Immature natural killer cell (primary cell): ENCODE measurements around the gene CACNA1B. TPM values are rescaled to one million over a fixed set of nuclear protein-coding genes. Genes with fewer than 3 reads are reported as not detected.
A peak's percentile ranks its signal among the peaks of the same experiment; 100 is the strongest.
"Not testable (repeated sequence)": the region's sequence is repeated elsewhere in the genome, so short reads cannot be mapped to it uniquely, and the experiment has no call there.

Experiments
- DNase-seq, 3 donors: peaks; one replicate each; pipeline ENCODE4 v3.0.0; 2022; ENCODE audit warnings: mixed read lengths in 1 of 3
- H3K27ac Mint-ChIP-seq, 6 donors: one replicate each; pipeline ENCODE4 v1.8.0; 2020; ENCODE audit warnings: mixed read lengths in 6 of 6, mild to moderate bottlenecking in 5 of 6, inconsistent platforms in 4 of 6, moderate library complexity in 3 of 6
- H3K27me3 Mint-ChIP-seq, 3 donors: one replicate each; pipeline ENCODE4 v1.8.0; 2020 to 2021; ENCODE audit warnings: low read depth in 3 of 3, mild to moderate bottlenecking in 3 of 3, mixed read lengths in 3 of 3, moderate library complexity in 3 of 3, inconsistent platforms in 1 of 3
- H3K36me3 Mint-ChIP-seq, 3 donors: one replicate each; pipeline ENCODE4 v1.8.0; 2020; ENCODE audit warnings: mixed read lengths in 3 of 3, inconsistent platforms in 2 of 3, mild to moderate bottlenecking in 2 of 3
- H3K4me1 Mint-ChIP-seq, 2 donors: one replicate each; pipeline ENCODE4 v1.8.0; 2020; ENCODE audit warnings: inconsistent platforms in 2 of 2, mild to moderate bottlenecking in 2 of 2, mixed read lengths in 2 of 2, moderate library complexity in 1 of 2
- H3K4me3 Mint-ChIP-seq, 5 donors: one replicate each; pipeline ENCODE4 v1.8.0; 2020; ENCODE audit warnings: mild to moderate bottlenecking in 5 of 5, mixed read lengths in 5 of 5, inconsistent platforms in 3 of 5, moderate library complexity in 3 of 5
- H3K9me3 Mint-ChIP-seq, 6 donors: one replicate each; pipeline ENCODE4 v1.8.0; 2020; ENCODE audit warnings: mild to moderate bottlenecking in 6 of 6, mixed read lengths in 6 of 6, inconsistent platforms in 4 of 6, moderate library complexity in 3 of 6
- polyA plus RNA-seq, 3 donors: library from polyadenylated mRNA; unstranded; fragments of 300-500 nt; fragmentation: Illumina TruSeq; gene quantifications; one replicate each; pipeline ENCODE4 v1.2.3, GENCODE V29; 2021

Gene CACNA1B
- not detected for polyA plus RNA-seq

DNA sequence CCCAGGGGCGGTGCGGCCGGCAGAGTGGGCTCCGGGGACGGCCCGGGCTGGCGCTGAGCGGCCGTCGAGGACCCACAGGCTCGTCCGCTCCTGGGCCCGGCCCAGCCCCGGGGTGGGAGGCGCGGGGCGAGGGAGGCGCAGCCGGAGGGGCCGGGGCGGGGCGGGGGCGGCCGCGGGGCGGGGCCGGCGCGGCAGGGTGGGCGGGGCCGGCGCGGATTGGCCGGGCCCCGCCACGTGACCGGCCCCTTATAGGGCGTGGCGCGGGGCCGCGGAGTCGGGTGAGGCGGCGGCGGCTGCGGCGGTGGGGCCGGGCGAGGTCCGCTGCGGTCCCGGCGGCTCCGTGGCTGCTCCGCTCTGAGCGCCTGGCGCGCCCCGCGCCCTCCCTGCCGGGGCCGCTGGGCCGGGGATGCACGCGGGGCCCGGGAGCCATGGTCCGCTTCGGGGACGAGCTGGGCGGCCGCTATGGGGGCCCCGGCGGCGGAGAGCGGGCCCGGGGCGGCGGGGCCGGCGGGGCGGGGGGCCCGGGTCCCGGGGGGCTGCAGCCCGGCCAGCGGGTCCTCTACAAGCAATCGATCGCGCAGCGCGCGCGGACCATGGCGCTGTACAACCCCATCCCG lies at the start of gene CACNA1B:
Gene CACNA1B (plus strand): TSS at position 277 of the 617 bp plus-strand sequence. CDS start 152 bp downstream, at position 429.
- peak within 1 kb of the TSS in 3 of 5 donors; percentile 52 to 68 (median 62) for H3K4me3 Mint-ChIP-seq
- H3K27ac Mint-ChIP-seq, H3K36me3 Mint-ChIP-seq, DNase-seq, H3K4me1 Mint-ChIP-seq: not testable (repeated sequence)
- H3K9me3 Mint-ChIP-seq: peaks cover 0 to 11% (median 0%) of the 10 kb centered on the region in 6 donors
- peaks cover 2 to 21% (median 6%) of the 10 kb centered on the region in 3 donors for H3K27me3 Mint-ChIP-seq

- Mint-ChIP-seq H3K4me1 (peaks cover 7 to 50% of the 10 kb centered on the region in 2 donors), H3K27ac (no peak overlapping the region), H3K4me3 (no peak overlapping the region), H3K36me3 (peaks cover 17 to 40% (median 19%) of the 10 kb centered on the region in 3 donors), H3K27me3 (peaks cover 2 to 8% (median 7%) of the 10 kb centered on the region in 3 donors), H3K9me3 (no peaks in the 10 kb centered on the region)
- DNase-seq: no peak
These were observed 49.6 kb upstream of the CACNA1B start for GRCh38 chr9:137827908-137828526.

DNA sequence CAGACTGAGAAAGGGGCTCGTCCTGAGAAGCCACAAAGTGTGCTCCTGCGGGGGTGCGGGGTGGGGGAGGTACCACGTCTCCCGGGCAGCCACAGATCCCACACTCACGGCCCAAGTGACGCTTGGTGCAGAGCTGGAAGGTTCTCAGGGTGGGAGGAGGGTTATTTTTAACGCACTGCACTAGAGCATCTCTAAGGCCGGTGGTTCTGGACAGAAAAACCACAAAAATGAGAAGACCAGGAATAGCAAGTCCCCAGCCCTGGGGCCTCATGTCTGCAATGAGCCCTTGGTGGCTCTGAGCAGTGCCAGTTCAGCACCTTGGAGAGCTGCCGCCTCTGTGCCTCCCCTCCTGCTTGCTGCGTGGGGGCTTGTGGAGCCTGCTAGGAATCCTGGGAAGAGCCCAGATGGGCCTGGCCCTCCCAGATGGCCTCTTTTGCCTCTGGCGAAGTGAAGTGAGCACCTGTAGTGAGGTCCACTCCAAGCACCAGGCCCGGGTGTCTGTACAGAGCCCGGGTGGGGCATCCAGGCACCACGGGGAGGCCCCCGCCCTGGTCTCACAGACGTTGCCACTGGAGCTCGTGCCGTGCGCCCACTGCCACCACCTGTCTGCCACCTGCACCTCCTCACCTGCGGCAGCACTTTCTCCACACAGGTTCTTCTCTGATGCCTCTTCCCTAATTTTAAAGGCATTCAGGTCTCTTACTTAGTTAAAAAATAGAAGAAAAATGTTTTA lies 48.9 kb upstream of the CACNA1B start:
- H3K4me3 Mint-ChIP-seq: no peak overlapping the region
- H3K9me3 Mint-ChIP-seq: no peaks in the 10 kb centered on the region
- peak in 1 of 3 donors; percentile 7 for DNase-seq
- peaks cover 2 to 8% (median 7%) of the 10 kb centered on the region in 3 donors for H3K27me3 Mint-ChIP-seq
- H3K4me1 Mint-ChIP-seq: peaks cover 7 to 48% of the 10 kb centered on the region in 2 donors
- H3K36me3 Mint-ChIP-seq: peaks cover 16 to 39% (median 18%) of the 10 kb centered on the region in 3 donors
- H3K27ac Mint-ChIP-seq: no peak overlapping the region

- no peak for DNase-seq
- peaks cover 8 to 32% (median 11%) of the 10 kb centered on the region in 3 donors for H3K36me3 Mint-ChIP-seq
- peaks cover 2 to 7% (median 7%) of the 10 kb centered on the region in 3 donors for H3K27me3 Mint-ChIP-seq
- no peak overlapping the region for H3K27ac Mint-ChIP-seq
- H3K4me1 Mint-ChIP-seq: peaks cover 7 to 41% of the 10 kb centered on the region in 2 donors
- H3K9me3 Mint-ChIP-seq: no peaks in the 10 kb centered on the region
- no peak overlapping the region for H3K4me3 Mint-ChIP-seq
These were observed 48.2 kb upstream of the CACNA1B start for GRCh38 chr9:137829260-137829996.

DNA sequence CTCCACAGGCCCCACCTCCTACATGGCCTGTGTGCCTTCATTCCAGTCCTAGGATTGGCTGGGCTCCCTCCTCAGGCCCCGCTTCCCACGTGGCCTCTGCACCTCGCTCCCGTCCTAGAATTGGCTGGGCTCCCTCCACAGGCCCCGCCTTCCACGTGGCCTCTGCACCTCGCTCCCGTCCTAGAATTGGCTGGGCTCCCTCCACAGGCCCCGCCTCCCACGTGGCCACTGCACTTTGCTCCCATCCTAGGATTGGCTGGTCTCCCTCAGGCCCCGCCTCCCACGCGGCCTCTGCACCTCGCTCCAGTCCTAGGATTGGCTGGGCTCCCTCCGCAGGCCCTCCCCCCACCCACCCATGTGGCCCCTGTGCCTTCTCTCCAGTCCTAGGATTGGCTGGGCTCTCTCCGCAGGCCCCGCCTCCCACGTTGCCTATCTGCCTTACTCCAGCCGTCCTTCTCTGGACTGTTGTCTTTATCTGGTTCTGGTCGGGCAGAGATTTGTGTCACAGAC lies 45.3 kb upstream of the CACNA1B start:
- Mint-ChIP-seq H3K4me1 (peaks cover 6 to 22% of the 10 kb centered on the region in 2 donors), H3K27me3 (peaks cover 0 to 2% (median 2%) of the 10 kb centered on the region in 3 donors), H3K4me3 (no peak overlapping the region), H3K9me3 (no peaks in the 10 kb centered on the region), H3K27ac (no peak overlapping the region), H3K36me3 (peaks cover 3 to 16% (median 4%) of the 10 kb centered on the region in 3 donors)
- no peak for DNase-seq

DNA sequence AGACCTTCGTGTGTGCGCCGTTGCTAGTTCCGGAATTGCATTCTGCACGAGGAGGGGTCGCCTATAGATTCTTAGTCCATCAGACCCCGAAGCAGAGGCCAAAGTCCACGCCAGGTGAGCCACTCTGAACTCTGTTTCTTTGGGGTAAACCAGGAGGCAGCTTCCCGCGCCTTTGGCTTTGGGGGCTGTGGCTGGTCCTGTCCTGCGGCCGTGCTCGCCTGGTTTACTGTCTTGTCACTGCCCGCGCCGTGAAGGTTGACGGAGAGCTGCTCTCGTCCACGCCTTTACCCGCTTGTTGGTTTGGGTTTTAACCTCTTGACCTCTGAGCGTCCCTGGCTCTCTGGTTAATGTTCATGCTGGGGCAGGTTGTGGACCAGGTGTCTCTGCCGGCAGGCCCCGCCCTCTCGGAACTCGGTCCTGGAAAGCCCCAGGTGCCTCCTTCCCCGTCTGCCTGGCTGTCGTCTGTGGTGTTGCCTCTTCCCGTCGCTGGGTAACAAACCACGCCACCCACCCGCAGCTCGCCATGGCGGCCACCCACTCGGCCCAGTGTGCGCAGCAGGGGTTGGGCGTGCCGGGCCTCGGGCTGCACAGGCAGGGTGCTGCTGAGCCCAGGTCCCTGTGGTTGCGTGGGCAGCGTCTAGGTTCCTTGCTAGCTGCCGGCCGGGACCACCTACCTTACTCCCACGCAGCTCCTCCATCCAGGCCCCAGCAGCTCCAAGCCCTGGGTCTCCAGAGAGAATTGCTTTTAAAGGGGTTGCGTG lies 44.6 kb upstream of the CACNA1B start:
- DNase-seq: no peak
- H3K9me3 Mint-ChIP-seq: no peaks in the 10 kb centered on the region
- H3K27ac Mint-ChIP-seq: no peak overlapping the region
- peaks cover 6 to 22% of the 10 kb centered on the region in 2 donors for H3K4me1 Mint-ChIP-seq
- H3K36me3 Mint-ChIP-seq: peaks cover 3 to 15% (median 4%) of the 10 kb centered on the region in 3 donors
- peaks cover 0 to 2% (median 2%) of the 10 kb centered on the region in 3 donors for H3K27me3 Mint-ChIP-seq
- no peak overlapping the region for H3K4me3 Mint-ChIP-seq

DNA sequence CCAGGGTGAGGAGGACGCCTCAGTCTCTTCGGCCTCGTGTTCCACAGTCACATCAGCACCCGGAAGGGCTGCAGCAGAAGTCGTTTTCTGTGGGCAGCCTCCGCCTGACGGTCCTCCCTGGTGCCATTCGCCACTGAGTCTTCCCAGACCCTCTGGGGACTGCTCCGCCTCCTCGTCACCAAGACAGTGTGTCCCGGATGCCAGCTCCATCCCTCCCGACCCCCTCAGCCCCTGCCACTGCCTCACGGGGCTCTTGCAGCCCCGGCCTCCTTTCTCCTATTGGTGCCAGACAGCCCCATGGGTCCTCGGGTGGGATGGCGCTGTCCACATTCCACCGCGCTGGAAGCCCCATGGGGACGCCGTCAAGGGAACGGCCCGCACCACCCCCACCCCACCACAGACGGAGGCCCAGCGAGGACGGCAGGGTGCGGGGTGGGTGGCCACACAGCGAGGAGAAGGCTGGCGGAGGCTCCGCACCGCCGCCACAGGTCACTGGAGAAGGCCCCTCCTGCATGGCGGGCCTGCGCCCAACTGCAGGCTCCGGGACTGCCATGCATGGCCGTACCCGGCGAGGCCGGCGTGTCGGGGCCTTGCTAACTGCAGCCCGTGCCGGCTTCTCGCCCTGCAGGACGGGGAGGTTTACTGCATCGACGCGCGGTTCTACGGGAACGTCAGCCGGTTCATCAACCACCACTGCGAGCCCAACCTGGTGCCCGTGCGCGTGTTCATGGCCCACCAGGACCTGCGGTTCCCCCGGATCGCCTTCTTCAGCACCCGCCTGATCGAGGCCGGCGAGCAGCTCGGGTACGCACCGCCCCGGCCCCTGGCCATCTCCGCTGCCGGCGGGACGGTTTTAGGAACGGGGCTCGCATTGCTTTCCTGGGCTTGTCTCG lies 43.6 kb upstream of the CACNA1B start:
- peaks cover 6 to 22% of the 10 kb centered on the region in 2 donors for H3K4me1 Mint-ChIP-seq
- H3K36me3 Mint-ChIP-seq: peaks cover 9 to 20% (median 9%) of the 10 kb centered on the region in 3 donors
- H3K27ac Mint-ChIP-seq: no peak overlapping the region
- H3K9me3 Mint-ChIP-seq: no peaks in the 10 kb centered on the region
- no peak overlapping the region for H3K4me3 Mint-ChIP-seq
- DNase-seq: no peak
- H3K27me3 Mint-ChIP-seq: peaks cover 0 to 2% (median 2%) of the 10 kb centered on the region in 3 donors

DNA sequence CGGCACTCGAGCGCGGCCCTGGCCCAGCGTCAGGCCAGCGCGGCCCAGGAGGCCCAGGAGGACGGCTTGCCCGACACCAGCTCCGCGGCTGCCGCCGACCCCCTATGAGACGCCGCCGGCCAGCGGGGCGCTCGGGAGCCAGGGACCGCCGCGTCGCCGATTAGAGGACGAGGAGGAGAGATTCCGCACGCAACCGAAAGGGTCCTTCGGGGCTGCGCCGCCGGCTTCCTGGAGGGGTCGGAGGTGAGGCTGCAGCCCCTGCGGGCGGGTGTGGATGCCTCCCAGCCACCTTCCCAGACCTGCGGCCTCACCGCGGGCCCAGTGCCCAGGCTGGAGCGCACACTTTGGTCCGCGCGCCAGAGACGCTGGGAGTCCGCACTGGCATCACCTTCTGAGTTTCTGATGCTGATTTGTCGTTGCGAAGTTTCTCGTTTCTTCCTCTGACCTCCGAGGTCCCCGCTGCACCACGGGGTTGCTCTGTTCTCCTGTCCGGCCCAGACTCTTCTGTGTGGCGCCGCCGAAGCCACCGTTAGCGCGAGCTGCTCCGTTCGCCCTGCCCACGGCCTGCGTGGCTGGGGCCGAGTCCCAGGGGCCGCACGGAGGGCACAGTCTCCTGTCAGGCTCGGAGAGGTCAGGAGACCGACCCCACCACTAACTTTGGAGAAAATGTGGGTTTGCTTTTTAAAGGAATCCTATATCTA lies 42.6 kb upstream of the CACNA1B start:
- H3K27ac Mint-ChIP-seq: peak overlapping the region in 1 of 6 donors; percentile 68
- no peaks in the 10 kb centered on the region for H3K9me3 Mint-ChIP-seq
- peaks cover 6 to 11% of the 10 kb centered on the region in 2 donors for H3K4me1 Mint-ChIP-seq

GRCh38 chr9:137836151-137836830 lies 41.3 kb upstream of the CACNA1B start:
- H3K36me3 Mint-ChIP-seq: peaks cover 10 to 19% (median 14%) of the 10 kb centered on the region in 3 donors
- H3K4me1 Mint-ChIP-seq: peaks cover 2 to 4% of the 10 kb centered on the region in 2 donors
- no peaks in the 10 kb centered on the region for H3K9me3 Mint-ChIP-seq
- no peak for DNase-seq
- no peak overlapping the region for H3K4me3 Mint-ChIP-seq
- no peak overlapping the region for H3K27ac Mint-ChIP-seq
- peaks cover 2 to 3% (median 2%) of the 10 kb centered on the region in 3 donors for H3K27me3 Mint-ChIP-seq

More for the DNA sequence above, 42.6 kb upstream of the CACNA1B start:
- Mint-ChIP-seq H3K36me3 (peaks cover 10 to 21% (median 14%) of the 10 kb centered on the region in 3 donors), H3K4me3 (no peak overlapping the region), H3K27me3 (peaks cover 0 to 2% (median 2%) of the 10 kb centered on the region in 3 donors)
- DNase-seq: no peak

- no peak overlapping the region for H3K4me3 Mint-ChIP-seq
- H3K27me3 Mint-ChIP-seq: peaks cover 2 to 3% (median 2%) of the 10 kb centered on the region in 3 donors
- DNase-seq: no peak
- peaks cover 0 to 2% of the 10 kb centered on the region in 2 donors for H3K4me1 Mint-ChIP-seq
- peaks cover 10 to 16% (median 14%) of the 10 kb centered on the region in 3 donors for H3K36me3 Mint-ChIP-seq
- no peaks in the 10 kb centered on the region for H3K9me3 Mint-ChIP-seq
- no peak overlapping the region for H3K27ac Mint-ChIP-seq
These were observed 40.7 kb upstream of the CACNA1B start for GRCh38 chr9:137836831-137837241.
